H1 (cell line): ENCODE results near the gene FKTN. TPM values are rescaled to one million over a fixed set of nuclear protein-coding genes. Genes with fewer than 3 reads are reported as not detected.

Experiments used
- BACH1 ChIP-seq: IDR thresholded peaks from 2 replicates; pipeline ENCODE4 v1.6.1; 2012; ENCODE audit warnings: low read length, improper control_type of control experiment
- CBX8 ChIP-seq: fragments of 300-800, 300-1000 bp; sonication (generic); IDR thresholded peaks from 2 replicates; pipeline ENCODE4 v1.7.1; 2016; ENCODE audit warnings: low read depth, low read length, borderline replicate concordance
- HDAC6 ChIP-seq: IDR thresholded peaks from one replicate; pipeline ENCODE4 v1.7.1; 2012; ENCODE audit warnings: low read depth, mild to moderate bottlenecking, inconsistent platforms, low read length, moderate library complexity
- POLR2AphosphoS5 ChIP-seq: IDR thresholded peaks from 2 replicates; pipeline ENCODE4 v1.6.1; 2011; ENCODE audit warnings: low read depth, low read length
- SIN3A ChIP-seq, 2 experiments: IDR thresholded peaks in 1 of 2; conservative IDR thresholded peaks in 1 of 2; 2 replicates each; pipeline ENCODE4 v1.6.1; 2011 to 2012; ENCODE audit warnings: low read length in 2 of 2, improper control_type of control experiment in 1 of 2, low read depth in 1 of 2, mild to moderate bottlenecking in 1 of 2
- TEAD4 ChIP-seq: IDR thresholded peaks from 2 replicates; pipeline ENCODE4 v1.6.1; 2012; ENCODE audit warnings: low read depth, low read length, inconsistent platforms, mixed read lengths
- polyA plus RNA-seq, 7 experiments: library from polyadenylated mRNA; depleted of rRNA in 3 of 7; stranded (reverse) in 5 of 7; unstranded in 2 of 7; fragments of >200 nt in 5 of 7; fragments of 200-250 nt in 2 of 7; gene quantifications; 1 replicate in 5 of 7; 2 replicates in 1 of 7; 4 replicates in 1 of 7; pipeline versions ENCODE4 v1.2.1 to v1.2.3, GENCODE V29; 2011 to 2013; ENCODE audit warnings: missing spikeins in 2 of 7, mixed read lengths in 2 of 7
- total RNA-seq: library from RNA; stranded (reverse); fragmentation: NEBNext Ultra II Directional; extraction: Animal tissue kit (Norgen Biotek cat#: 25700); gene quantifications from 2 replicates; pipeline ENCODE4 v1.2.1, GENCODE V29; 2021

The FKTN gene
- total and polyA plus RNA-seq, 2 of the 8 experiments (the other 6 are each of a cell fraction or from before 2014, with no cell fraction given): 2.7 to 13.4 TPM

DNA sequence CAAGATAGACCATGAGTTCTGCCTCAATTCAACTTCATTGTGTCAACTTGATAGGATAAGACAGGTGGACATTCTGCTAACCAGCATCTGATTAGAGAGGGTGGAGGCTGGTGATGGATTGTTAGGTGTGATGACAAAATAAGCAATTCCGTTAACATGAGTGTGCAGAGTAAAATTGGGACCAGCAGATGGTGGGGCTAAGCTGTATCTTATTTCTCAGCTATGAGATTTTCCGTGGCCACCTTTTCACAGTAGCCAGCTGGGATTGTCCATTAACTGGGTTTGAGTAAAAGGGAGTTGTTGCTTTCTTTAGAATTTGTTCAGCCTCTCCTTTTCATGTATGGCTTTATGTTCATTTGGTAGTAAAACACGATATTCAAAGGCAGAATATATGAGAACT lies 75.5 kb downstream of the FKTN start (continued):
- no peak for TF ChIP-seq TEAD4
- no peak for TF ChIP-seq POLR2AphosphoS5
- TF ChIP-seq BACH1: no peak
- no peak for TF ChIP-seq HDAC6
- no peak for TF ChIP-seq CBX8
- no peak for TF ChIP-seq SIN3A (conservative IDR thresholded peaks at IDR 0.05 in 1 of 2, IDR thresholded peaks at IDR 0.05 in 1 of 2; ENCODE audit: low read depth in 1 of 2, low read length in 2 of 2)
